DMS153 (cell line): ENCODE results near the gene LMOD3.

Source experiments
- DNase-seq: peaks from one replicate; lab custom pipeline; 2025; lab: John Stamatoyannopoulos, UW

The LMOD3 gene

GRCh38 chr3:69058180-69058946, 64.0 kb downstream of the LMOD3 start:
- no peak for DNase-seq
